Measurements from ENCODE around the gene GALNT9.
A peak's percentile ranks its signal among the peaks of the same experiment; 100 is the strongest.

The GALNT9 gene

DNA sequence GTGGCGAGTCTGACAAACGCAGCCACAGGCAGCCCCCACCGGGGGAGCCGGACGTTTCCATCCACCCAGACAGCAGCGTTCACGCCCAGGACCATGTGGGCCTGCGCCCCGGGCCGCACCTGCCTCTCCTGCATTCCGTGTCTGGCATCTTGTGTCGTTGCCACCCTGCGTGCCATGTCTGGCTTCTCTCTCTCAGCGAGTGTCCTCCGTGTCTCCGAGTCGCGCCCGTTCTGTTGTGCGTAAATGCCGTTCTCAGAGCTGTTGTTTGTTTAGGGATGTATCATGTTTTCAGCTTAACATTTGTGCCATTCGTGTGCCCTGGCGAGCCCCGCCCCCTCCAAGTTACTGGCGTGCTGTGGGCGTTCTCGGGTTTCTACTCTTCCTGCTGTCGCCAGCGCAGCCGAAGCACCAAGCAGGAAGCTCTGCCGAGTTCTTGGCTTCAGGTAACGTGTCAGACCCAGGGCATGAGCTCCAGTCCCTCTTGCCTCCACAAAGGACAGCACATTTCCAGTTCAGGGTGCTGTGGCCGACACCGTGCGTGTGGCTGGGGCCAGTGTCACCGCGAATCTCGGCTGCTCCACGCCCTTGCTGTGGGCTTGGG is 150.5 kb downstream of the GALNT9 start:
- DNase-seq: no peak

DNA sequence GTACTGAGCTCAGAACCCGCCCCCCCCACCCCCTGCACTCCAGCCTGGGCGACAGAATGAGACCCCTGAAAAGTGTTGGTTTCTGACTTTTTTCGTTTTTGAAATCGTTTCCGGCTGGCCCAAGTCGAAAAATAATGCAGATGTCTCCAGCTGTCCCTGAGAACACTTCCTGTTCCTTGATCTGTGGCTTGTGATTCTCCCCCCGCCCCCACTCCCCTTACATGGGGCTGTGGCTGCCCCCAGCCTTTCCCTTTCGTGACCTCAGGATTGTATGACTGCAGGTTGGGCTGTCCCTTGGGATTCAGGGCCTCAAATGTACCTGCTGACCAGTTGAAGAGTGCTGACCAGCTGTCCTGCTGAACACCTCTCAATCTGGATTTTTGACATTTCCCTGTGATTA is 151.1 kb downstream of the GALNT9 start:
- no peak for DNase-seq

DNA sequence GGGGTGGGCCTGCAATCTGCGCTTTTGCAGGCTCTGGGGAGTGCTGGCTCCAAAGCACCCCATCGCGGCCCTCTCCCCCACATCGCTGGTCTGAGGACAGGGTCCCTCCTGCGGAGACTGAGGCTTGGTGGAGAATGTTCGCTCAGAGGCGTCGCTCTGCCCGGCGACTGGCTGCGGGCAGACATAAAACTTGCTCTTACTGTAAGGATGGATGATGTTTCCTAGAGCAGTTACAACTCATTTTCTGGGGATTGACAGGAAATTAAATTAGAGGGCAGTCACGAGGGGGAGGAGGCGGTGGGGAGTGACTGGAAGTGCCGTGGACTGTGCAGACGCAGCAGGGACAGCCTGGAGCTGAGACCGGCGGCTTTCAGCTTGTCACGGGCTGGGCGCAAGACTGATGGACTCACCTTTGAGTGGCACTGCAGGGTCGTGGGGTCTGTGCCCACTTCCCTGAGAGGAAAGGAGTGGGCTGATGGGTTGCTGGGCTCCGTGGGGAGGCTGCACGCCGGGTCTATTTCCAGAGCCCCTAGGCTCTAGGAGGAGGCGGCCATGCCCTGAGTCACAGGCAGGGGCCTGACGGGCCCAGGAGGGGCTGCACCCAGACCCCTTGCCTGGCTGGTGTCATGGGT is 152.4 kb downstream of the GALNT9 start:
- DNase-seq: no peak

DNA sequence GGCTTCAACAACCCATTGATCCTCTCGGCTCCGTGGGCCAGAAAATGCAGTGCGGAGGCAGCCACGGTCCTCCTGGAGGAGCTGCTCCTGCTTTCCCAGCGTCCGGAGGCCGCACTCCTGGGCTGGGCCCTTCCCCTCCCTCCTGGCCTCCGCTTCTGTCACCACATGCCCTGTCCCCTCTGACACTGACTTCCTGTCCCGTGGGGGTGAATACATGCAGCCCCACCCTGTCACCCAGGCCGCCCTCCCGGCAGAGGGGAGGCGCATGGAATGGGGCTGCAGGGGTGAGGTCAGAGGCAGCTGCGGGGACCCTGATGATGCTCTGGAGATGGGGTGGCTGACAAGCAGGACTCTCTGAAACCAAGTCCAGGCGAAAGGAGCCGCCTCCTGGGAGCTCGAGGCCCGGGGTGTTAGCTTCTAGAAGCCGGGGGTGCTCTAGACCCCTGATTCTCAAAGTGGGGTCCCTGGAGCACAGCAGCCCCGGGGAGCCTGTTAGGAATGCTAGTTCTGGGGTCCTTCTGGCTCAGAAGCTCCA is 152.9 kb downstream of the GALNT9 start:
- DNase-seq: no peak

DNA sequence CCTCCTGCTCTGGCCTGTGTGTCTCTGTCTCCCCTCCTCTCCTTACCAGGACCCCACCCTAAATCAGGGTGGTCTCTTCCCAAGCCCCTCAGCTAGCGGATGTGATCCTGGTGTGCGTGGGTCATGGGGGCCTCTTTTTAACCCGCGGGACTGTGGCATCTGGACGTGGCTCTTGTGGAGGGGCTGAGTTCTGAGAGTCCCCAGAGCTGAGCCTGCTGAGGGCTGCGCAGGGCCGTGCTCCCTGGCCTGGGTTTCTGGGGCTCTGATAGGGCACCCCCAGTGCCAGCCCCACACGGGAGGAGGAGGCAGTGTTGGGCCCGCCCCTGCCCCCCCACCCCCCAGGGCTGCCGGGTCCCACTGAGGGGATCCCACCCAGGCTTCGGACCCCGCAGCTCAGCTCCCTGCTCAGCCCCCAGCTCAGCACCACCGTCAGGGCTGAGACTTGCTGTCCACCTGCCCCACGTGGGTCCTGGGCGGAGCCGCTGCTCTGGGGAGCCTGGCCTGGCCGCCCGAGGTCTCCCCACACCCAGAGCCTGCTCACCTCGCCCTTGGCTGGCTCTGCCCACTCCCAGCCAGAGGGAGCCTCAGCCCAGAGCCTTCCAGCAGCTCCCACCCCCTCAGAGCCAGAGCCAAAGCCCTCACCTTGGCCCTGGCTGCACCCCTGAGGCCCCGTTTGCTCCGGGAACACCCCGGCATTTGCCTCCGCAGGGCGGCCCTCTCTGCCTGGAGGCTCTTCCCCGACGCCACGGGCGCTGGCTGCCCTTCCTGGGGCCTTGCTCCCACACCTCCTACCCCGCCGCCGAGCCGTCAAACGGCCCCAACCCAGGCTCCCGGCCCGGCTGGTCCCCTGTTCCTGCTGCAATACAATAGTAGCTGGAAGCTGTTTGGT is 153.6 kb downstream of the GALNT9 start:
- no peak for DNase-seq

DNA sequence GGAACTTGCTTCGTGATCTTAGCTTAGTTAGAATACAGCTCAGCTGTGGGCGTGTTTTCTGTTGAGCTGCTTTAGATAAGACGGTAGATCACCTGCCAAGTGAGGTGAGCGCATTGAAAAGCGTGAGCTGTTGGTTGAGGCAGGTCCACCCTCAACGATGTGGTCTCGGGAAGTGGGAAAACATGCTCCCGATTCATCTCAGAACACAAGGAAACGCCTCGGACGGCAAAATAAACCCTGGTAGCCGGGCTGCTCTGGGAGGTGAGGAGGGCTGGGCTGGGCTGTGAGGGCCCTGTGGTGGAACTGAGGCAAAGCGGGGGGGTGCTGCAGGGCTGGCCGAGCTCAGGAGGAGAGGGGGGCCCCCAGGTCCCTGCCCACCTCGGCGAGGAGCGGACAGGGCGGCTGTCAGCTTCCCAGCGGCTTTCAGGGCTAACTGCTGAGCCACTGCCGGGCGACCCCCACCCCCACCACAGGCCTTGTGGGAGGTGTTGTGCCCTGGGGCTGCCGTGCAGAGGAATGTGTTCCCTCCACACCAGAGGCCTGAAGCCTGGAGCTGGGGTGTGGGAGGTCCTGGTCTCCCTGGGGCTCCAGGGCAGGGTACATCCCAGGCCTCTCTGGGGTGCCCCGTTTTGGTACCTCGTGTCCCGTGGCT is 154.4 kb downstream of the GALNT9 start:
- DNase-seq: peak; percentile 41

DNA sequence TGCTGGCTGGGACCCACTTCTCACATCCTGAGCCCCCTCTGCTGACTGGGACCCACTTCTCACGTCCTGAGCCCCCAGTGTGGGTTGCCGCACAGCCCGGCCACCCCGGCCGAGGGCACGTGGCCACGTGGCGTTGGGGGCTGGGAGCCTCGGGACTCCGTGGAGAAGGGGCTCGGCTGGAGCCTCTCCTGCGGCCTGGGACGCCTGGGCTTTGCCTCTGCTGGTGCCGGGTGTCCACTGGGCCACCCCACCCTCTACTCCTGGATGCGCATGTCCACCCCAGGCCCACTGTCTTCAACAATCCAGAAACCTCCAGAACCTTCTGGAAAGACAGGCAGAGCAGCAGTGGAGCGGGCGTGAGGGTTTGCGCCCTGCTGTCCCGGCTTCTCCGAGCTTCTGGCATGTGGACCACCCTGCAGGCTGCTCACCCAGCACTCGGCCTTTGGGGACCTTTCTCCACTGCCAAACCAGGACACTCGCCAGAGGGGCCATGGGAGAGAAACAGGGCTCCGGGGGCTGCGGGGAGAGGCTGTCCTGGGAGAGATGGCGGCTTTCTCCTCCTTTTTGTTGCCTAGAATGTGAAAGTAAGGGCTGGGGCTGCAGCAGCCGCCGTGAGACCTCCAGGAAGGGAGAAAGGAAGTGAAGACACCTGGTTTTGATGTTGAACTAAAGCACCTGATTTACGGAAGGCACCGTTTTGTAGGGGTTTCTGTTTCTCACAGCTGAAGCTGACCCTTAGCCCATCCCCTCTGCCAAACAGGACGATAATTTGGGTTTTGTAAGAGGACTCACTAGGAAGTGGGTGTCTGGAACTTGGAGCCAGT is 155.2 kb downstream of the GALNT9 start:
- no peak for DNase-seq

DNA sequence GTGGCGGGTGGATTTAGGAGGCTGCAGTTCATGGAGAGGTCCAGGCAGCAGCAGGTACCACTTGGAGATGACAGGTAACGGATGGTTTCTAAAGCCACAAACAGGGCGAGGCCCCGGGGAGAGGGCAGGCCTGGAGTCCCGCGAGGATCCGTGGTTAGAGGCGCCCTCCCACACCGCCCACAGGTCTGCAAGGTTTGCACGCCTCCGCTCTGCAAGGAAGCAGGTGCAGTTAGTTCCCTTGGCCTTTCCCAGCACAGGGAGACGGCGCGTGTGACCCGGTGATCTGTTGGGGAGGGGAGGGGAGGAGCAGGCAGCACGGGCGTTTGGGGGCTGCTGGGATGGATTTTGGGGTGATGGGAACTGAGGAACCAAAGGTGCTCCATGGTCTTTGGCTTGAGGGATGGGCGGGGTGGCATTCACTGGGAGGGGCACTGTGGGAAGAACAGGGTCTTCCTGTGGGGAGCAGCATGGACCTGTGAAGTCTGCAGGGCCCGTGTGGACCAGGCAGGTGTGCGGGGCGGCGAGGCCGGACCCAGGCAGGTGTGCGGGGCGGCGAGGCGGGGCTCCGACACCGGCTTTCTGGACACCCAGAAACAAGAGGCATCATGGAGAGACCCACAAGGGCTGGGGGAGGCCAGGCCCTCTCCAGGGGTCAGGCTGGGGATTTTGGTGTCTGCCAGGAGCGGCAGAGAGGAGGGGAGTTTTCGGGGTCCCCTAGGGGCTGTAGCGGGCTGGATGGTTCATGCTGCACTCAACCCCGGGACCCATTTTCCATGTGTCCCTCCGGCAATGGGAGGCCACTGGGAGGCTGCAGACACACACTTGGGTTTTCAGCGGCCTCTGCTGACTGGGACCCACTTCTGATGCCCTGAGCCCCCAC is 156.0 kb downstream of the GALNT9 start:
- DNase-seq: peak; percentile 20

DNA sequence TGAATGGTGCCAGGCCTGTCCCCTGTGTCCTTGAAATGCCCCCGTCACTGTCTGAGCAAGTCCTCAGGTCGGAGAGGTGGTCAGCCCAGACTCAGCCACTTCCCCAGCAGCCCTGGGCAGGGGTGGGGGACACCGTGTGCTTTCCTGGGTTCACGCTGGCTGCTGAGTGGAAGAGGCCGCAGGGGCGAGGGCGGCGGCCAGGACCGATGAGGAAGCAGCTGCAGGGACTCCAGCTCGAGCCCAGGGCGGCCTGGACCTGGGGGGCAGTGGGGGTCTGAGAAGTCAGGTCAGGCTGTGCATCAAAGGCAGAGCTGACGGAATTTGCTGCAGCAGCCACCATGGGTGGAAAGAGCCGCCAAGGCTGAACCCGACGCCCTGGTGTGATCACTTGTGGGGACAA is 156.8 kb downstream of the GALNT9 start:
- DNase-seq: no peak

DNA sequence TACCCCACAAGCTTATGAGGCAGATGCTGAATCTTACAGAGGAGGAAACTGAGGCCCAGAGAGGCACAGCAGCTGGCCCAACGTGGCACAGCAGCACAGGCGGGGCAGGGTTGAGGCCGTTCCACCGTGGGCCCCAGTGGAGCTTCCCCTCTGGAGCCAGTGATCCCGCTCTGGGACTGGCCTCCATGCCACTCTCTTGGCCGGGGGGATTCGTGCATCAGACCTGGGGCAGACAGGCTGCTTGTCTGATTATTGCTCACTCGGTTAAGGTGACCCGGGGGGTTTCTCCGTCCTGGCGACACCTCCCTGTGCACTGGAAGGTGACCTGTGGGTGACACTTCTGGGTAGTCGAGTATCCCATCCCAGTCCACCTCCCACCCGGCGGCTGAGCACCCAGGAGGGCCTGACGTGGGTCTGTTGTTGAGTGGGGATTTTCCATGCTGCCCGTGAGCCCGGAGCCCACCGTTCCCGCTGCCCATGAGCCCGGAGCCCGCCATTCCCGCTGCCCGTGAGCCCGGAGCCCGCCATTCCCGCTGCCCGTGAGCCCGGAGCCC is 157.3 kb downstream of the GALNT9 start:
- no peak for DNase-seq

DNA sequence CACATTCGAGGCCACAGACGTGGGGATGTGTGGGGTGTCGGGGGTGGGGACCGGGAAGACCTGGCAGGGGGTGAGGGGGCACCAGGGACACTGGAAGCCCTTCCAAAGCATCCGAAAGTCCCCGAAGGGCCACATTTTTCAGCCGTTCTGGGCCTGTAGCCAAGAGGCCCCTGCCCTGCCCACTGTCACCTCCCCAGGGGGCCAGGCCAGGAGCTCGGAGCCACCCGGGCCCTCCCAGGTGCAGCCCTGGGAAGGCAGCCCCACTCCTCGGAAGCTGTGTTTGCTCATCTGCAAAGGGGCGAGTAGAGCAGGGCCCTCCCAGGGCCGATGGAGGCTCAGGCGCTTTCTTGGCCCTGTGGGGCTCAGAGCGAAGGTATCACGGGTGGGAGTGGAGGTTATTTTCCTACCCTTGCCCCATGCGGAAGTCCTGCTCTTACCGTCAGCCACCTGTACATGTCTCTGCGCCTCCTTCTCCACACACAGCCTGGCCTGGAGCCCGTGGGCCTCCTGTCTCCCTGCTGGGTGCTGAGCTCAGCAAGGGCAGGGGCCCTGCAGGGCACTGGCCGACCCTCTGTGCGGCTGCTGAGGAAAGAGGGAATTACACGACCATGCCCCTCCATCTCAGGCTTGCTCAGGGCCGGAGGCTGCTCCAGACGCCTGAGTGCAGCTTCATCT is 158.0 kb downstream of the GALNT9 start:
- DNase-seq: no peak

DNA sequence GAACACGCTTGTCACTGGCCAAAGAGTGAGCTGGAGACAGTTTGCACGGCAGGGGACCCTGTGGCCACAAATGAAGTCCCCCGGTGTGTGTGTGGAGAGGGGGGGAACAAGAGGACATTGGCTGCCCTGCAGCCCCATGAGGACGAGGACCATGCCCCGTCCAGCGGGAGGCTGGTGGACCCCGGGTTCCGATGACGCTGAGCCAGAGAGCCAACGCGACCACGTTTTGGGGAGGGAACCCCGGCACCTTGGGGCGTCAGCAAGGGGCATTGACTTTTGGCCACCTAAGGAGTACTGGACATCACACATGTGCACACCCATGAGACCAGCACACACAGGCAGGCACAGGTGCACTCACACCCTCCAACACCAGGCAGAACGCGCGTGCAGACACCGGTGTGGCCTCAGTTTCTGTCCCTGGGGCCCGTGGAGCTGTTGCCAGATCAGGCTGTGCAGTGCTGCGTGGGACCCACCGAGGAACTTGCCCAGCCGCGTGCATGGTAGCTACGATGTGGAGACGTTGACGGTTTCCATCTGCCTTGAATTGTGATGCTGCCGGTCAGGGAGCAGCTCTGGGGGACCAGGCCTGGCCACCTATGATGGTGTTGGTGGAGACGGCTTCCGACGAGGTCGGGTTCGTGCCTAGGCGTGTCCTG is 158.6 kb downstream of the GALNT9 start:
- DNase-seq: no peak

DNA sequence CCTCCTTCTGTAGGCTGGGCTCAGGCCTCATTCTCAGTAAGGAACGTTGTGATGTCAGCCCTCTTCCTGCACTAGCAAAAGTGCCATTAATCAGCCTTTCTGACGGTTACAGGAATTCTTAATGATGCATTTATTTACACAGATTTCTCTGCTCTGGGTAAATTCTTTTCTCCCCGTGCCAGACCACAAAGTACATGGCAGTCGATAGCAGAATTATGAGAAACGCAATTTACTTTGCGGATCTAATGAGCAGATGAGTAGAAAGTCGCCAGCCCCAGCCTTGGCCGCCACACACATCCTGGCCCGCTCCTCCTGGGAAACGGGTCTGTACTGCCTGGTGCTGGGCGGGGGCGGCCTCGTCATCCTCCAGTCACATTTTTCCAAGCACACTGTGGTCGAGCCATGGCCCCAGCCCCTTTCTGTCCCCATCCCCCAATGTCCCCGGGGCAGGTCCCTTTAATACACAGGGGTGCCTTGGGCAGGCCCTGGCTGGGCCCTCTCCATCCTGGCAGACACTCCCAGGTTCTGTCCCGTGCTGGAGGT is 159.2 kb downstream of the GALNT9 start:
- DNase-seq: peak; percentile 58

DNA sequence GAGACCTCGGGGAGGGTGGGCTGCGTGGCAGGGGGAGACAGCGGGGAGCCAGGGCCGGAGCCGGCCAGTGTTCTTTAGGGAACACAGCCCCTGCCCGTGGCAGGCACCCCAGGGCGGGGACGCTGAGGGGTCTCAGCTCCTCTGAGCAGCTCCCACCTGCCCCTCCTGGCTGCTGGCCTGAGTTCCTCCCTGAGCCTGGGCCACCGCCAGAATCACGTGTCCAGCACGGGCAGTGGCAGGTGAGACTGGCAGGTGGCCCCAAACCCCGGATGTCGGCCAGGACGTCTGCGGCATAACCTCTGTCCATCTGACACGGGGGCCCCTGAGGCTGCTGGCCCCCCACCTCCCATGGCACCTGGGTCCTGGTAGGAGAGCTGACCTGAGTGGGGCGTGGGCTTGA is 160.0 kb downstream of the GALNT9 start:
- DNase-seq: no peak

DNA sequence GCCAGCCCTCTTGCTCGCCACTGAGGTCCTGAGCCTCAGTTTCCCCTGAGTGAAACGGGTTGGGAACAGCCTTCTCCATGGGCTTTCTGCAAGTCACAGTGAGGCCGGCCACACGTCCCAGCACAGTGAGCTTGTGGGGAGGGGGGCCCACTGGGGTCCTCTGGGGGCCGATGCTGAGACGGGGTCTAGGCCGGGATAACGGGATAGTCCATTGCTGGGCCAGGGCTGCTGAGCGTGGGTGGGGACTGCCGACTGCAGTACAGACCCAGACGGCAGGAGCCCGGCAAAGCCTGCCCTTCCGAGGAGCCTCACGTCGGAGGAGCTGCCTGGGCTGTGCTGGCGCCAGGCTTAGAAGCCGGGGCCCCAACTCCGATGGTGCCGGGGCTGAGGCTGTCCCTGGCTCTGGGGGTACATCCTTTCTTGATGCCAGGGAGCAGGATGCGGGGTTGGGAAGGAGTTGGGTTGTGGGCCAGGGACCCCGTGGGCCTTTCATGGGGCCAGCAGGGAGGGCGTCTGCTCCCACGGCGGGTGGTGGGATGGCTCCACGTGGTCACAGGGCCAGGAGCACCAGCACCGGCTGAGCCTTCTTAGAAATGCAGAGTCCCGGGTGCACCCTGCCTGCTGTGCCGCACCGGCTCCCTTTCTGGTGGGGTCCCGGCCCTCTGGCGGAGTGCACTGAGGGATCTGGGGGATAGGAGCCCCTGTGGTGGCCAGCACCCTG is 160.9 kb downstream of the GALNT9 start:
- DNase-seq: no peak

DNA sequence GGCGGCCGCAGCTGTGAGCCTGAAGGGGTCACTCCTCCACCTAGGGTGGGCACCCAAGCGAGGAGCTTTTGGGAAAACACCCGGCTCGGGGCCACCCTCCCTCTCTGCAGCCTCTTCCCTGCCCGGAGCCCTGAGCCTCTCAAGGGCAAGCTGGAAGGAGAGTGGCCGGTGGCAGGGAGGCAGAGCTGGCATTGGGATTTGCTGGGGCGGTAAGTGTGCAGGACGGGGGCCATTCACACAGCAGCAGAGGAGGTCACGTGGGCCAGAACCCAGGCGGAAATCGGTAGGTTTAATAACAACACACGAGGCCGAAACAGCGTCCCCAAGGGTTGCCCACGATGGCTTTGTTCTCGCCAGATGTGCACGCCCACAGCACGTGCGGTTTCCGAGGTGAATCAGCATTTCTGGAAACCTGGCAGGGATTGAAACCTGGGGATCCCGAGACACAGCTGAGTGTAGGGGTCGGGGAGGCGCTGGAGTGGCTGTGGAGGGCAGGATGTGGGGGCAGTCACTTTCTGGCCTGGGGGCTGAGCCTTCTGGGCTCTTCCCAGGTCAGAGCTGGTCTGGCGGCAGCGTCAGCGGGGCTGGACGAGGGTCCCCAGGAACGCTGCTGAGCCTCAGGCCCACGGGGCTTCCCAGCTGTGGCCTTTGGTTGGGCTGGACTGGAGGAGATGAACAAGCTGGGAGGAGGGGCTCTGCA is 161.6 kb downstream of the GALNT9 start:
- DNase-seq: no peak

DNA sequence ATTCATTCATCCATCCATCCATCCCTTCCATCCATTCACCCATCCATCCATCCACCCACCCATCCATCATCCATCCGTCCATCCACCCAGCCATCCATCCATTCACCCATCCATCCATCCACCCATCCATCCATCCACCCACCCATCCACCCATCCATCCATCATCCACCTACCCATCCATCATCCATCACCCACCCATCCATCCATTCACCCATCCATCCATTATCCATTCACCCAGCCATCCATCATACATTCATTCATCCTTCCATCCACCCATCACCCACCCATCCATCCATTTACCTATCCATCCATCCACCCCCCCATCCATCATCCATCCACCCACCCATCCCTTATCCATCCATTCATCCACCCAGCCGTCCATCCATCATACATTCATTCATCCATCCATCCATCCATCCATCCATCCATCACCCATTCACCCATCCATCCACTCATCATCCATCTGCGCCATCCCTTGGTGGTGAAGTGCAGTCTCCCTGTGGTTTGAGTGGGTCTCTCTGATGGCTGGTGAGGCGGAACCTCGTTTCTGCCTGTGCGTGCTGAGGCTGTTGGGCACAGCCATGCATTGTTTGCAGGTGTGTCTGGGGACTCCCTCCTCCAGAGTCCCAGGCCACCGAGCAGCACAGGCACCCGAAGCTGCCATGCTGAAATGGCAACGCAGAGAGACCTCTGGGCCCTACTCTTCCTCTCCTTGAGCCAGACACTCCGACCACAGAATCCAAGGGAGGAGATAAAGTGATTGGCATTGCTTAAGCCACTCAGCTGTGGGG is 162.4 kb downstream of the GALNT9 start:
- no peak for DNase-seq

All from NCI-H226 (cell line).